ENCODE results near the gene CSNK1A1. TPM values are rescaled to one million over a fixed set of nuclear protein-coding genes. Genes with fewer than 3 reads are reported as not detected.

CSNK1A1 gene
- total and polyA plus RNA-seq, 2 of the 4 experiments (the other 2 are of a cell fraction), result 140 to 419 TPM

GRCh38 chr5:149586708-149587318 is 35.6 kb upstream of the CSNK1A1 start:
- no peak for ATAC-seq (ENCODE audit: low read depth)
- intact Hi-C loops (cut with micrococcal nuclease), result no loop called here
- CTCF ChIA-PET, result interaction anchor here (0.7 to 1.7 kb wide), 3 partner anchors 9 to 29 kb away, joined by 3 read pairs; no protein-coding TSS in a partner anchor

More at GRCh38 chr5:149586708-149587318, 35.6 kb upstream of the CSNK1A1 start:
- H3K9ac ChIP-seq (ENCODE audit: low read depth, low read length), result no peak overlapping the region
- H4K20me1 ChIP-seq (ENCODE audit: insufficient read depth, low read length), result no peaks in the 10 kb centered on the region
- POLR2A ChIA-PET (ENCODE audit: unreplicated experiment), result no interaction called here
- H4K5ac ChIP-seq (ENCODE audit: low read depth, low read length), result no peak overlapping the region
- no peaks in the 10 kb centered on the region for H3K9me1 ChIP-seq (ENCODE audit: insufficient read depth, low read length)
- no peak overlapping the region for H3K14ac ChIP-seq (replicated peaks; ENCODE audit: low read depth, low read length)
- H3K4me3 ChIP-seq (ENCODE audit: insufficient read depth, low read depth, low read length), result no peak overlapping the region
- H2AK9ac ChIP-seq (replicated peaks; ENCODE audit: low read depth, low read length, poor library complexity), result no peak overlapping the region
- no peak overlapping the region for H2AFZ ChIP-seq (replicated peaks; ENCODE audit: low read length, poor library complexity)
- no peak overlapping the region for H2BK120ac ChIP-seq (ENCODE audit: low read depth, low read length)
- H2BK20ac ChIP-seq (ENCODE audit: low read depth, low read length), result no peak overlapping the region
- no peaks in the 10 kb centered on the region for H3K79me1 ChIP-seq (ENCODE audit: low read depth in 1 of 2, low read length in 2 of 2)
- no peak overlapping the region for H2AK5ac ChIP-seq (ENCODE audit: low read depth, low read length)
- no peaks in the 10 kb centered on the region for H3K27me3 ChIP-seq (ENCODE audit: control insufficient read depth, insufficient read depth, low read length)
- DNase-seq, result no peak
- H3K4me2 ChIP-seq (ENCODE audit: low read depth, low read length), result no peak overlapping the region
- BruUV-seq (replicated peaks), result no TSS peak
- no peaks in the 10 kb centered on the region for H3K9me3 ChIP-seq (ENCODE audit: control insufficient read depth, insufficient read depth, low read length)
- H3K36me3 ChIP-seq (ENCODE audit: control insufficient read depth, insufficient read depth, low read length), result no peaks in the 10 kb centered on the region
- H3K27ac ChIP-seq (ENCODE audit: insufficient read depth, low read length), result no peak overlapping the region
- no CpG with 5 or more reads among the region's 1 CpG for WGBS, 2 experiments (ENCODE audit: extremely low coverage in 2 of 2, insufficient read length in 1 of 2)
- dilution Hi-C loops (cut with HindIII; ENCODE audit: low sequenced_read_pairs, unreplicated experiment), result no loop called here
- no peak for TF ChIP-seq CHD1 (IDR thresholded peaks at IDR 0.05; ENCODE audit: low read depth, low read length)
- TF ChIP-seq, protein P1, sequence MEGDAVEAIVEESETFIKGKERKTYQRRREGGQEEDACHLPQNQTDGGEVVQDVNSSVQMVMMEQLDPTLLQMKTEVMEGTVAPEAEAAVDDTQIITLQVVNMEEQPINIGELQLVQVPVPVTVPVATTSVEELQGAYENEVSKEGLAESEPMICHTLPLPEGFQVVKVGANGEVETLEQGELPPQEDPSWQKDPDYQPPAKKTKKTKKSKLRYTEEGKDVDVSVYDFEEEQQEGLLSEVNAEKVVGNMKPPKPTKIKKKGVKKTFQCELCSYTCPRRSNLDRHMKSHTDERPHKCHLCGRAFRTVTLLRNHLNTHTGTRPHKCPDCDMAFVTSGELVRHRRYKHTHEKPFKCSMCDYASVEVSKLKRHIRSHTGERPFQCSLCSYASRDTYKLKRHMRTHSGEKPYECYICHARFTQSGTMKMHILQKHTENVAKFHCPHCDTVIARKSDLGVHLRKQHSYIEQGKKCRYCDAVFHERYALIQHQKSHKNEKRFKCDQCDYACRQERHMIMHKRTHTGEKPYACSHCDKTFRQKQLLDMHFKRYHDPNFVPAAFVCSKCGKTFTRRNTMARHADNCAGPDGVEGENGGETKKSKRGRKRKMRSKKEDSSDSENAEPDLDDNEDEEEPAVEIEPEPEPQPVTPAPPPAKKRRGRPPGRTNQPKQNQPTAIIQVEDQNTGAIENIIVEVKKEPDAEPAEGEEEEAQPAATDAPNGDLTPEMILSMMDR (conservative IDR thresholded peaks at IDR 0.05; ENCODE audit: low read depth, low read length), result no peak
- no peak for TF ChIP-seq FOS (IDR thresholded peaks at IDR 0.05; ENCODE audit: low read depth, low read length)
- TF ChIP-seq NFE2L2 (IDR thresholded peaks at IDR 0.05; ENCODE audit: low read depth, low read length), result no peak
- TF ChIP-seq SMC3 (IDR thresholded peaks at IDR 0.05; ENCODE audit: low read depth, low read length), result no peak
- no peak for TF ChIP-seq BHLHE40 (IDR thresholded peaks at IDR 0.05; ENCODE audit: low read depth, low read length)
- TF ChIP-seq RFX5 (IDR thresholded peaks at IDR 0.05; ENCODE audit: low read depth, low read length), result no peak
- no peak for TF ChIP-seq RCOR1 (IDR thresholded peaks at IDR 0.05; ENCODE audit: insufficient replicate concordance, low read length)
- TF ChIP-seq, protein P2, sequence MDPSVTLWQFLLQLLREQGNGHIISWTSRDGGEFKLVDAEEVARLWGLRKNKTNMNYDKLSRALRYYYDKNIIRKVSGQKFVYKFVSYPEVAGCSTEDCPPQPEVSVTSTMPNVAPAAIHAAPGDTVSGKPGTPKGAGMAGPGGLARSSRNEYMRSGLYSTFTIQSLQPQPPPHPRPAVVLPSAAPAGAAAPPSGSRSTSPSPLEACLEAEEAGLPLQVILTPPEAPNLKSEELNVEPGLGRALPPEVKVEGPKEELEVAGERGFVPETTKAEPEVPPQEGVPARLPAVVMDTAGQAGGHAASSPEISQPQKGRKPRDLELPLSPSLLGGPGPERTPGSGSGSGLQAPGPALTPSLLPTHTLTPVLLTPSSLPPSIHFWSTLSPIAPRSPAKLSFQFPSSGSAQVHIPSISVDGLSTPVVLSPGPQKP (IDR thresholded peaks at IDR 0.05; ENCODE audit: borderline replicate concordance, low read depth, low read length), result no peak
- TF ChIP-seq, protein P3, sequence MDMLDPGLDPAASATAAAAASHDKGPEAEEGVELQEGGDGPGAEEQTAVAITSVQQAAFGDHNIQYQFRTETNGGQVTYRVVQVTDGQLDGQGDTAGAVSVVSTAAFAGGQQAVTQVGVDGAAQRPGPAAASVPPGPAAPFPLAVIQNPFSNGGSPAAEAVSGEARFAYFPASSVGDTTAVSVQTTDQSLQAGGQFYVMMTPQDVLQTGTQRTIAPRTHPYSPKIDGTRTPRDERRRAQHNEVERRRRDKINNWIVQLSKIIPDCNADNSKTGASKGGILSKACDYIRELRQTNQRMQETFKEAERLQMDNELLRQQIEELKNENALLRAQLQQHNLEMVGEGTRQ (IDR thresholded peaks at IDR 0.05; ENCODE audit: low read depth, low read length), result no peak
- TF ChIP-seq MAFK (IDR thresholded peaks at IDR 0.05; ENCODE audit: low read depth, low read length), result no peak
- no peak for TF ChIP-seq CEBPB (IDR thresholded peaks at IDR 0.05; ENCODE audit: low read depth, low read length)
- TF ChIP-seq MXI1 (IDR thresholded peaks at IDR 0.05; ENCODE audit: borderline replicate concordance, low read depth, low read length), result no peak
- no peak overlapping the region for H3K56ac ChIP-seq (ENCODE audit: extremely low read depth, insufficient read depth, low read length)
- H2BK15ac ChIP-seq (ENCODE audit: low read depth, low read length), result no peak overlapping the region
- H3K4ac ChIP-seq (ENCODE audit: low read depth, low read length), result no peak overlapping the region
- H2BK5ac ChIP-seq (ENCODE audit: low read depth, low read length, poor library complexity, severe bottlenecking), result no peak overlapping the region
- no peak overlapping the region for H3K18ac ChIP-seq (ENCODE audit: low read depth, low read length)
- in situ Hi-C loops (cut with MboI; ENCODE audit: low sequenced_read_pairs), result no loop called here
- H3K23ac ChIP-seq (ENCODE audit: low read depth, low read length), result no peak overlapping the region
- peaks cover 4% of the 10 kb centered on the region; the same call in 1 of the 2 replicates for H3K4me1 ChIP-seq (ENCODE audit: control insufficient read depth, insufficient read depth, low read length)
- H4K8ac ChIP-seq (ENCODE audit: low read depth in 2 of 2, low read length in 2 of 2), result no peak overlapping the region
- H4K91ac ChIP-seq (ENCODE audit: insufficient read depth, low read depth, low read length), result no peak overlapping the region
